GM19452 (cell line): ENCODE data around the gene PSMC2.
"Not testable (repeated sequence)": the region's sequence is repeated elsewhere in the genome, so short reads cannot be mapped to it uniquely, and the experiment has no call there.

ENCODE experiments used
- ATAC-seq: cut with Tn5 transposase; IDR thresholded peaks from one replicate; pipeline ENCODE4 v1.9.1; 2021; ENCODE audit not compliant: unreplicated experiment

The PSMC2 gene

GRCh38 chr7:103373866-103374643 lies 26.6 kb downstream of the PSMC2 start:
- no peak for ATAC-seq

- no peak for ATAC-seq
Observed at GRCh38 chr7:103379270-103379975, 32.0 kb downstream of the PSMC2 start.

GRCh38 chr7:103380395-103381191 lies 33.1 kb downstream of the PSMC2 start:
- no peak for ATAC-seq

- ATAC-seq: no peak
Observed at GRCh38 chr7:103381280-103382031, 34.0 kb downstream of the PSMC2 start.

- ATAC-seq: no peak
Observed at GRCh38 chr7:103382032-103382402, 34.6 kb downstream of the PSMC2 start.

GRCh38 chr7:103387242-103387641 lies 39.8 kb downstream of the PSMC2 start:
- ATAC-seq: no peak

GRCh38 chr7:103388469-103389140 lies 41.2 kb downstream of the PSMC2 start:
- no peak for ATAC-seq

- ATAC-seq: no peak
Observed at GRCh38 chr7:103389263-103389662, 41.8 kb downstream of the PSMC2 start.

GRCh38 chr7:103391150-103391549 lies 43.7 kb downstream of the PSMC2 start:
- ATAC-seq: no peak

- ATAC-seq: no peak
Observed at GRCh38 chr7:103391976-103392375, 44.5 kb downstream of the PSMC2 start.

GRCh38 chr7:103394566-103394965 lies 47.1 kb downstream of the PSMC2 start:
- ATAC-seq: no peak

GRCh38 chr7:103395071-103395470 lies 47.6 kb downstream of the PSMC2 start:
- no peak for ATAC-seq

- ATAC-seq: no peak
Observed at GRCh38 chr7:103396471-103396870, 49.0 kb downstream of the PSMC2 start.

GRCh38 chr7:103398483-103399127 lies 51.2 kb downstream of the PSMC2 start:
- no peak for ATAC-seq

- not testable (repeated sequence) for ATAC-seq
Observed at GRCh38 chr7:103399687-103400086, 52.2 kb downstream of the PSMC2 start.

GRCh38 chr7:103405789-103406613 lies 58.6 kb downstream of the PSMC2 start:
- not testable (repeated sequence) for ATAC-seq

- ATAC-seq: no peak
Observed at GRCh38 chr7:103412151-103412550, 64.7 kb downstream of the PSMC2 start.

- ATAC-seq: no peak
Observed at GRCh38 chr7:103413407-103413806, 66.0 kb downstream of the PSMC2 start.

GRCh38 chr7:103418241-103418640 lies 70.8 kb downstream of the PSMC2 start:
- no peak for ATAC-seq
